Right lobe of liver (tissue), 4 donors: ENCODE results near the gene SMIM9.

Experiments used
- POLR2A ChIP-seq: fragments of 450-650 bp; IDR thresholded peaks from one replicate; pipeline ENCODE4 v1.6.1; 2017; ENCODE audit warnings: antibody characterized with exemption, mild to moderate bottlenecking
- TF ChIP-seq, protein P1 (sequence below), 4 donors: fragments of 200-600 bp in 3 of 4; fragments of 450-650 bp in 1 of 4; IDR thresholded peaks; one replicate each; pipeline versions ENCODE4 v1.5.1 to v1.8.0; 2016 to 2022; ENCODE audit warnings: antibody characterized with exemption in 4 of 4, mild to moderate bottlenecking in 2 of 4
- donor health status: DM: no; HTN: no; CAD: no.
- donor health status: DM: no; HTN: no; CAD: no.
- donor health status: DM: no; HTN: yes; CAD: no.

DNA sequence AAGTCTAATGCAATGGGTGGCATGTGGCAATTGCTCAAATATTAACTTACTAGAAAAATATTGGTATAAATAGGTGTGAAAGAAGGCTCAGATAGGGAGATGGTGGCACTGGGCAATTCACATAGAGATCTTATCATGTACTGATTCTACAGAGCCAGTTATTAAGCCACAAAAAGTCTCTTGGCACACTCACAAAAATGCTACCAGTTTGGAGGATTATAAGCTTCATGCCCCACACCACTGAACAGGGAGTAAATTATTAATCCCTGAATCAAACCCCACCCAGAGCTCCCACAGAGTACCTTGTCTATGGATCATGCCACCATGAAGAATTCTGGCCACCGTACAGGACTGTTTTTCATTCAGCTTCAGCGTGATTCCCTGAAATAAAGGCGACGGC is 43.0 kb downstream of the SMIM9 start:
- no peak for TF ChIP-seq POLR2A
- TF ChIP-seq, protein P1, sequence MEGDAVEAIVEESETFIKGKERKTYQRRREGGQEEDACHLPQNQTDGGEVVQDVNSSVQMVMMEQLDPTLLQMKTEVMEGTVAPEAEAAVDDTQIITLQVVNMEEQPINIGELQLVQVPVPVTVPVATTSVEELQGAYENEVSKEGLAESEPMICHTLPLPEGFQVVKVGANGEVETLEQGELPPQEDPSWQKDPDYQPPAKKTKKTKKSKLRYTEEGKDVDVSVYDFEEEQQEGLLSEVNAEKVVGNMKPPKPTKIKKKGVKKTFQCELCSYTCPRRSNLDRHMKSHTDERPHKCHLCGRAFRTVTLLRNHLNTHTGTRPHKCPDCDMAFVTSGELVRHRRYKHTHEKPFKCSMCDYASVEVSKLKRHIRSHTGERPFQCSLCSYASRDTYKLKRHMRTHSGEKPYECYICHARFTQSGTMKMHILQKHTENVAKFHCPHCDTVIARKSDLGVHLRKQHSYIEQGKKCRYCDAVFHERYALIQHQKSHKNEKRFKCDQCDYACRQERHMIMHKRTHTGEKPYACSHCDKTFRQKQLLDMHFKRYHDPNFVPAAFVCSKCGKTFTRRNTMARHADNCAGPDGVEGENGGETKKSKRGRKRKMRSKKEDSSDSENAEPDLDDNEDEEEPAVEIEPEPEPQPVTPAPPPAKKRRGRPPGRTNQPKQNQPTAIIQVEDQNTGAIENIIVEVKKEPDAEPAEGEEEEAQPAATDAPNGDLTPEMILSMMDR (IDR thresholded peaks at IDR 0.05): no peak
